Neuronal stem cell (in vitro differentiated cells): ENCODE data around the gene TEDC2.
A peak's percentile ranks its signal among the peaks of the same experiment; 100 is the strongest.

Experiments
- DNase-seq: peaks from one replicate; pipeline ENCODE4 v3.0.0-alpha.2; 2013; ENCODE audit warnings: low spot score
- H2AFZ ChIP-seq: one replicate; pipeline ENCODE4 v1.6.1; 2013; ENCODE audit warnings: mild to moderate bottlenecking, low read length, inconsistent platforms
- H2AK5ac ChIP-seq: 2 replicates; pipeline ENCODE4 v1.6.1; 2013; ENCODE audit warnings: low read depth, mild to moderate bottlenecking, inconsistent platforms, low read length, moderate library complexity, mixed read lengths
- H2BK120ac ChIP-seq: 2 replicates; pipeline ENCODE4 v1.6.1; 2013; ENCODE audit warnings: low read depth, mild to moderate bottlenecking, inconsistent platforms, low read length, moderate library complexity, mixed read lengths
- H2BK12ac ChIP-seq: one replicate; pipeline ENCODE4 v1.6.1; 2013; ENCODE audit warnings: low read length, inconsistent platforms
- H2BK15ac ChIP-seq: 2 replicates; pipeline ENCODE4 v1.6.1; 2013; ENCODE audit warnings: mild to moderate bottlenecking, low read length, inconsistent platforms, mixed read lengths
- H2BK5ac ChIP-seq: one replicate; pipeline ENCODE4 v1.6.1; 2013; ENCODE audit warnings: inconsistent platforms, mild to moderate bottlenecking, low read length, moderate library complexity
- H3K14ac ChIP-seq: one replicate; pipeline ENCODE4 v1.6.1; 2013; ENCODE audit warnings: low read length, inconsistent platforms
- H3K18ac ChIP-seq: 2 replicates; pipeline ENCODE4 v1.6.1; 2013; ENCODE audit warnings: low read length, inconsistent platforms
- H3K23ac ChIP-seq: 2 replicates; pipeline ENCODE4 v1.6.1; 2013; ENCODE audit warnings: low read depth, mild to moderate bottlenecking, mixed read lengths, low read length, inconsistent platforms; ENCODE audit not compliant: poor library complexity
- H3K27ac ChIP-seq: replicated peaks from 3 replicates; pipeline ENCODE4 v1.5.1; 2013; ENCODE audit warnings: low read length, inconsistent platforms
- H3K27me3 ChIP-seq, 3 experiments: 2 replicates each; pipeline ENCODE4 v1.6.1; 2013; ENCODE audit warnings: low read length in 3 of 3, mild to moderate bottlenecking in 2 of 3, inconsistent platforms in 1 of 3, low read depth in 1 of 3, mixed read lengths in 1 of 3, moderate library complexity in 1 of 3; ENCODE audit not compliant: control insufficient read depth in 3 of 3, insufficient read depth in 3 of 3
- H3K36me3 ChIP-seq, 2 donors: replicated peaks in 1 of 2; 2 replicates each; pipeline ENCODE4 v1.6.1; 2013; ENCODE audit warnings: low read length in 2 of 2; ENCODE audit not compliant: control insufficient read depth in 2 of 2, insufficient read depth in 2 of 2
- H3K4ac ChIP-seq: 2 replicates; pipeline ENCODE4 v1.6.1; 2013; ENCODE audit warnings: inconsistent platforms, mild to moderate bottlenecking, low read length, moderate library complexity
- H3K4me1 ChIP-seq, 2 donors: 1 replicate in 1 of 2; 2 replicates in 1 of 2; pipeline ENCODE4 v1.6.1; 2013; ENCODE audit warnings: low read length in 2 of 2, low read depth in 1 of 2; ENCODE audit not compliant: control insufficient read depth in 2 of 2, insufficient read depth in 1 of 2
- H3K4me2 ChIP-seq: one replicate; pipeline ENCODE4 v1.6.1; 2013; ENCODE audit warnings: mild to moderate bottlenecking, low read length, inconsistent platforms; ENCODE audit not compliant: insufficient read depth, poor library complexity, severe bottlenecking
- H3K4me3 ChIP-seq, 2 donors: 2 replicates each; pipeline ENCODE4 v1.5.1; 2013; ENCODE audit warnings: low read length in 2 of 2, mild to moderate bottlenecking in 2 of 2, inconsistent platforms in 1 of 2, moderate library complexity in 1 of 2
- H3K79me1 ChIP-seq: one replicate; pipeline ENCODE4 v1.6.1; 2013; ENCODE audit warnings: low read depth, mild to moderate bottlenecking, inconsistent platforms, low read length, moderate library complexity
- H3K9ac ChIP-seq: one replicate; pipeline ENCODE4 v1.6.1; 2013; ENCODE audit warnings: mild to moderate bottlenecking, low read depth, low read length, inconsistent platforms; ENCODE audit not compliant: poor library complexity
- H3K9me3 ChIP-seq, 2 donors: replicated peaks in 1 of 2; 2 replicates each; pipeline versions ENCODE3 to v1.6.1; 2013; ENCODE audit warnings: low read length in 2 of 2, mild to moderate bottlenecking in 2 of 2, inconsistent platforms in 1 of 2, low read depth in 1 of 2, mixed read lengths in 1 of 2, moderate library complexity in 1 of 2; ENCODE audit not compliant: control insufficient read depth in 2 of 2, insufficient read depth in 1 of 2
- H4K8ac ChIP-seq: one replicate; pipeline ENCODE4 v1.6.1; 2013; ENCODE audit warnings: low read depth, mild to moderate bottlenecking, inconsistent platforms, low read length, moderate library complexity
- H4K91ac ChIP-seq: one replicate; pipeline ENCODE4 v1.6.1; 2013; ENCODE audit warnings: low read length, low read depth, mild to moderate bottlenecking, inconsistent platforms; ENCODE audit not compliant: poor library complexity
- WGBS, 2 donors: extraction: QIAGEN DNeasy Blood & Tissue Kit; methylation state at CpG; one replicate each; pipeline ENCODE4 v1.1.7; 2013; ENCODE audit warnings: missing lambda C conversion rate in 2 of 2, mixed read lengths in 1 of 2; ENCODE audit not compliant: insufficient read length in 2 of 2, insufficient replicate concordance in 1 of 2; ENCODE audit errors: extremely low coverage in 2 of 2; 5-methylcytosine and 5-hydroxymethylcytosine counted together
- small RNA-seq: library from polyadenylated mRNA; stranded (forward); fragments of <200 nt; extraction: miRNeasy Mini kit (QIAGEN cat#:217004); gene quantifications from one replicate; pipeline ENCODE3, GENCODE V24; 2013; ENCODE audit not compliant: insufficient read depth

The TEDC2 gene

DNA sequence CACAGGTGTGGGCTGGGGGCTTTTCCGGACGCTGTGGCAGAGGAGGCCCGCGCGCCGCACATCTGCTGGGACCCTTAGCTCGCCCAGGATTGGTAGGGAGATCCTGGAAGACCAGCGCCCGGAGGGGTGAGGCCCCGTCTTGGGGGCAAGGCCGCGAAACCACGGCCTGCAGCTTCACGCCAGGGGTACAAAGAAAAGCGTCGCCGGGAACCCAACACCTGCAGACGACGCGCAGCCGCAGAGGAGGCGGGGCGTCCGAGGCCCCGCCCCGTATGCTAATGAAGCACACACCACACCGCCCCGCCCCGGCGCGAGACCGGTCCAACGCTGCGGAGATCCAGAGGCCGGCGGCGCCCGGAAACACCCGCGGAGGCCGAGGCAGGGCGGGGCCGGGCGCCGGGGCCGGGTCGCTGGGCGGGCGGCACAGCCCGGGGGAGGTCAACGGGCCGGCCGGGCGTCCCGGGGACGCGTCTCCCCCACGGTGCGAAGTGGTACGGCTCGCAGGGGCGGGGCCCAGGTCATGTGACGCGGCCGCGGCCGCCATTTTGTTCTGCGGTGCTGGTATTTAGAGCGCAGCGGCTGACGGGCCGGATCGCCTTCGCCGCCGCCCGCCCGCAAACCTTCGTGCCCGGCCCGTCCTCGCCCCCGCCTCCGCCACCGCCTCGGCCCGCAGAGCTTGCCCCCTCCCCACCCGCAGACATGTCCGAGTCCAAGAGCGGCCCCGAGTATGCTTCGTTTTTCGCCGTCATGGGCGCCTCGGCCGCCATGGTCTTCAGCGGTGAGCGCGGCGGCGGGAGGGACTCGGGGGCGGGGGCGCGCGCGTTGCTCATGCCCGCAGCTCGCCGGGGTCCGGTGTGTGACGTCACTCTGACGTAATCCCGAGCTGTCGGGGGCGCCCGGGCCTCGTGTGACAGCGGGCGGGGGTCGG, 53.8 kb downstream of the TEDC2 start, which contains the start of gene ATP6V0C:
TSS of gene ATP6V0C (plus strand) at position 548 of the 928 bp plus-strand sequence. CDS start at position 700, 152 bp downstream.
- Histone ChIP-seq H2BK12ac (peak within 1 kb of the TSS; percentile 69), H2BK15ac (peak within 1 kb of the TSS; percentile 87), H4K91ac (peak within 1 kb of the TSS; percentile 75), H2AFZ (peak within 1 kb of the TSS; percentile 99), H3K4ac (peak within 1 kb of the TSS; percentile 93), H3K9me3 (no peaks in the 10 kb centered on the region), H3K4me3 (peak within 1 kb of the TSS; percentile 96 to 97), H3K36me3 (peaks cover 0 to 21% of the 10 kb centered on the region in 2 donors), H3K9ac (peak within 1 kb of the TSS; percentile 98), H3K4me1 (peaks cover 31 to 38% of the 10 kb centered on the region in 2 donors), H3K23ac (peak within 1 kb of the TSS; percentile 99), H3K27me3 (no peaks in the 10 kb centered on the region), H3K4me2 (peak within 1 kb of the TSS; percentile 88), H4K8ac (peak within 1 kb of the TSS; percentile 78), H2AK5ac (peak within 1 kb of the TSS; percentile 96), H3K27ac (peak within 1 kb of the TSS; percentile 93), H3K79me1 (peaks cover 26% of the 10 kb centered on the region), H2BK120ac (peak within 1 kb of the TSS; percentile 97), H2BK5ac (peak within 1 kb of the TSS; percentile 96), H3K14ac (peak within 1 kb of the TSS; percentile 71), H3K18ac (peak within 1 kb of the TSS; percentile 99)
- WGBS, 2 donors = no CpG with 5 or more reads among the region's 122 CpGs
- DNase-seq = peak; percentile 93

Small RNAs within 50 kb of the gene (small RNA-seq; reads per million reads assigned to genes)
- gene MIR6768 = 1.6 reads per million
